CD4-positive, alpha-beta T cell (primary cell): ENCODE results near the gene KCNS1. TPM values are rescaled to one million over a fixed set of nuclear protein-coding genes. Genes with fewer than 3 reads are reported as not detected.

Experiments used
- ATAC-seq: fragments of 200-7000 bp; cut with Tn5 transposase; one replicate; pipeline ENCODE4 v1.10.0; 2022; ENCODE audit warnings: mild to moderate bottlenecking; ENCODE audit not compliant: poor library complexity
- CTCF ChIA-PET: fragments of 350-600 bp; sonication (Branson Sonifier 250); formaldehyde crosslinking; loops from one replicate; lab custom pipeline; 2021; ENCODE audit warnings: antibody characterized with exemption, inconsistent platforms; lab: Charles Lee
- POLR2A ChIA-PET: fragments of 350-600 bp; sonication (Branson Sonifier 250); formaldehyde crosslinking; loops from one replicate; lab custom pipeline; 2021; ENCODE audit warnings: antibody characterized with exemption, inconsistent platforms; lab: Charles Lee
- DNase-seq, 14 experiments: peaks; one replicate each; pipeline ENCODE4 v3.0.0-alpha.2; 2013 to 2020; ENCODE audit warnings: mixed read lengths in 2 of 14
- H3K27ac ChIP-seq, 2 donors: one replicate each; pipeline versions ENCODE4 v1.5.1 to v1.7.0; 2013; ENCODE audit warnings: low read length in 2 of 2, low read depth in 1 of 2, mild to moderate bottlenecking in 1 of 2
- H3K27me3 ChIP-seq, 2 experiments: 1 replicate in 1 of 2; 2 replicates in 1 of 2; pipeline versions ENCODE4 v1.6.1 to v1.7.0; 2013; ENCODE audit warnings: low read length in 2 of 2, control low read depth in 1 of 2, mild to moderate bottlenecking in 1 of 2, moderate library complexity in 1 of 2; ENCODE audit not compliant: insufficient read depth in 2 of 2, control insufficient read depth in 1 of 2
- H3K36me3 ChIP-seq: one replicate; pipeline ENCODE4 v1.6.1; 2013; ENCODE audit warnings: low read length, control low read depth; ENCODE audit not compliant: insufficient read depth
- H3K4me1 ChIP-seq: one replicate; pipeline ENCODE4 v1.6.1; 2013; ENCODE audit warnings: low read length, control low read depth; ENCODE audit not compliant: insufficient read depth
- H3K4me3 ChIP-seq: one replicate; pipeline ENCODE4 v1.5.1; 2013; ENCODE audit warnings: mild to moderate bottlenecking, low read length, moderate library complexity
- H3K9me3 ChIP-seq, 2 experiments: 1 replicate in 1 of 2; 2 replicates in 1 of 2; pipeline versions ENCODE4 v1.6.1 to v1.7.0; 2013; ENCODE audit warnings: low read length in 2 of 2, mild to moderate bottlenecking in 2 of 2, control low read depth in 1 of 2, moderate library complexity in 1 of 2; ENCODE audit not compliant: control insufficient read depth in 1 of 2, insufficient read depth in 1 of 2
- H3K27ac Mint-ChIP-seq: one replicate; pipeline ENCODE4 v1.8.0; 2020; ENCODE audit warnings: mixed read lengths
- H3K27me3 Mint-ChIP-seq: one replicate; pipeline ENCODE4 v1.8.0; 2021; ENCODE audit warnings: mixed read lengths
- H3K36me3 Mint-ChIP-seq: one replicate; pipeline ENCODE4 v1.8.0; 2021; ENCODE audit warnings: low read depth, mixed read lengths
- H3K4me1 Mint-ChIP-seq: one replicate; pipeline ENCODE4 v1.8.0; 2021; ENCODE audit warnings: low read depth, mixed read lengths
- H3K4me3 Mint-ChIP-seq: one replicate; pipeline ENCODE4 v1.8.0; 2020; ENCODE audit warnings: mild to moderate bottlenecking, mixed read lengths
- H3K9me3 Mint-ChIP-seq: one replicate; pipeline ENCODE4 v1.8.0; 2020; ENCODE audit warnings: mixed read lengths
- CTCF ChIP-seq: fragments of 200-600 bp; IDR thresholded peaks from one replicate; pipeline ENCODE4 v1.8.0; 2022; ENCODE audit warnings: antibody characterized with exemption, mild to moderate bottlenecking
- intact Hi-C, 2 experiments: fragments of 100-400 bp; cut with DNase I in 1 of 2; cut with micrococcal nuclease in 1 of 2; formaldehyde crosslinking; loops; one replicate each; pipeline versions ENCODE4 v1.15.1 to v1.9.0; 2023 to 2025; cut with DNase I, micrococcal nuclease
- total RNA-seq, 174 experiments: library from RNA in 2 of 174; stranded (reverse) in 2 of 174; gene quantifications; one replicate each; pipeline ENCODE4 v1.2.3 and lab custom pipeline; 2021 to 2026

Gene KCNS1
- total RNA-seq, 2 experiments from 2014 or later = not detected

GRCh38 chr20:45044084-45044573 is 56.8 kb downstream of the KCNS1 start:
- Histone ChIP-seq H3K36me3 (peaks cover 54% of the 10 kb centered on the region), H3K4me1 (peaks cover 13% of the 10 kb centered on the region)
- CTCF ChIA-PET = interaction anchor here (0.6 to 3.1 kb wide), 39 partner anchors 9 to 330 kb away, joined by 3 to 37 read pairs (median 6); partner anchors contain the start of genes KCNS1, STK4, SYS1 and TOMM34

GRCh38 chr20:45042978-45043377 is 57.9 kb downstream of the KCNS1 start:
- Mint-ChIP-seq H3K27ac (peak overlapping the region; percentile 63), H3K27me3 (no peaks in the 10 kb centered on the region), H3K4me3 (no peak overlapping the region), H3K4me1 (peaks cover 79% of the 10 kb centered on the region), H3K36me3 (peaks cover 89% of the 10 kb centered on the region), H3K9me3 (no peaks in the 10 kb centered on the region)
- Histone ChIP-seq H3K27ac (peak overlapping the region in 1 of 2 donors; percentile 21), H3K36me3 (peaks cover 52% of the 10 kb centered on the region), H3K27me3 (no peaks in the 10 kb centered on the region), H3K9me3 (no peaks in the 10 kb centered on the region), H3K4me1 (peaks cover 4% of the 10 kb centered on the region), H3K4me3 (no peak overlapping the region)
- no peak for DNase-seq
- ATAC-seq = no peak
- ChIA-PET POLR2A (interaction anchor here (1.8 kb wide), 1 partner anchor 154 kb away, joined by 5 read pairs; no protein-coding TSS in a partner anchor), CTCF (interaction anchor here (0.9 to 3.1 kb wide), 7 partner anchors 11 to 77 kb away, joined by 3 to 37 read pairs (median 9); partner anchors contain the start of gene STK4)
- intact Hi-C loops = loop anchor here in 1 of 2 experiments (2.0 kb wide), 1 partner anchor 248 kb away; no protein-coding TSS in a partner anchor
- no peak for TF ChIP-seq CTCF

More at GRCh38 chr20:45044084-45044573, 56.8 kb downstream of the KCNS1 start:
- DNase-seq (peak in 10 of 14 experiments; percentile 16 to 82 (median 30)), ATAC-seq (peak; percentile 94)
- Histone ChIP-seq H3K4me3 (no peak overlapping the region), H3K27me3 (no peaks in the 10 kb centered on the region), H3K27ac (peak overlapping the region in 1 of 2 donors; percentile 21), H3K9me3 (no peaks in the 10 kb centered on the region)
- Mint-ChIP-seq H3K4me3 (no peak overlapping the region), H3K27ac (peak overlapping the region; percentile 66), H3K27me3 (no peaks in the 10 kb centered on the region), H3K9me3 (no peaks in the 10 kb centered on the region), H3K4me1 (peaks cover 81% of the 10 kb centered on the region), H3K36me3 (peaks cover 92% of the 10 kb centered on the region)
- peak; percentile 89 for TF ChIP-seq CTCF
- POLR2A ChIA-PET = interaction anchor here (0.7 to 2.2 kb wide), 7 partner anchors 9 to 246 kb away, joined by 3 to 10 read pairs (median 3); partner anchors contain the start of gene YWHAB
- intact Hi-C loops = loop anchor here (1.0 to 2.0 kb wide), 2 partner anchors 52 to 247 kb away; no protein-coding TSS in a partner anchor

Other genes starting within 250 kb of the KCNS1 start
- gene YWHAB, start 215.4 kb downstream of the KCNS1 start, total RNA-seq = 100 to 1,000 TPM; 163 to 167 TPM
- gene PABPC1L, start 191.1 kb downstream of the KCNS1 start, total RNA-seq = 10 to 100 TPM; 22.8 to 27.5 TPM
- gene TOMM34, start 140.7 kb downstream of the KCNS1 start, total RNA-seq = 1 to 10 TPM; 5.6 to 5.9 TPM
- gene STK4, start 134.6 kb downstream of the KCNS1 start, total RNA-seq = 100 to 1,000 TPM; 265 to 277 TPM
- gene WFDC5, start 14.0 kb upstream of the KCNS1 start, total RNA-seq = not detected
- gene WFDC12, start 23.3 kb upstream of the KCNS1 start, total RNA-seq = not detected
- gene PI3, start 73.8 kb upstream of the KCNS1 start, total RNA-seq = not detected
- gene SEMG1, start 105.9 kb upstream of the KCNS1 start, total RNA-seq = not detected
- not detected for gene SEMG2, start 120.2 kb upstream of the KCNS1 start, total RNA-seq
- not detected for gene SLPI, start 153.4 kb upstream of the KCNS1 start, total RNA-seq
- not detected for gene RBPJL, start 205.7 kb upstream of the KCNS1 start, total RNA-seq
- not detected for gene MATN4, start 207.2 kb upstream of the KCNS1 start, total RNA-seq
- gene SDC4, start 247.3 kb upstream of the KCNS1 start, total RNA-seq = 1 to 10 TPM; 1.0 to 1.1 TPM